ENCODE data around the gene NUTM1. TPM values are rescaled to one million over a fixed set of nuclear protein-coding genes. Genes with fewer than 3 reads are reported as not detected.
"Not testable (repeated sequence)": the region's sequence is repeated elsewhere in the genome, so short reads cannot be mapped to it uniquely, and the experiment has no call there.

Gene NUTM1
- total RNA-seq, 1 experiment from 2014 or later = 0.26 TPM

DNA sequence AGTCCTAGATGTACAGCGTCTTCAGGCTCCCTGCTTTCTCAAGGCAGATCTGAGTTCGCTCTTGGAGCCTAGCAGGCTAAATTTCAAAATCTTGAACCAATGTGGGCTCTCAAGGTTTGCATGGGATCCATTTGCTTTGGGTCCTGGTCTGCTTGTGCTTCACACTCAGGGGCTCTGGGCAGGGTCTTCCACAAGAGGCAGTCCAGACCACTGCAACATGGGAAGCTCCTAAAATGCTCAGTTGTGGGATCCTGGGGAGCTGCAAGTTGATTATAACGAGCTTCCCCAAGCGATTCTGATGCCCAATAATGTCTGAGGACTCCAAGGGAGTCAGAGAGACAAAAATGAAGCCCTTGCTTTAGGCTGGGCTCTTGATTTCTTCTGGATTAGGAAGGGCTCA lies 6.7 kb downstream of the NUTM1 start:
- no peak overlapping the region for H2AK5ac ChIP-seq (ENCODE audit: insufficient read length, low read length)
- Mint-ChIP-seq H3K4me3 (no peak overlapping the region), H3K4me1 (peaks cover 19% of the 10 kb centered on the region in 2 experiments), H3K9me3 (no peaks in the 10 kb centered on the region), H3K27me3 (ENCODE audit: low read depth) (peaks cover 2% of the 10 kb centered on the region), H3K27ac (no peak overlapping the region), H3K36me3 (ENCODE audit: insufficient read depth in 1 of 3, low read depth in 3 of 3) (peaks cover 5 to 15% (median 5%) of the 10 kb centered on the region in 3 experiments; a peak in 6 of 7 replicates)
- H3K4me1 ChIP-seq (ENCODE audit: insufficient read depth, low read length) = no peaks in the 10 kb centered on the region; the same call in 1 of the 2 replicates
- H2BK120ac ChIP-seq (ENCODE audit: low read depth, low read length, poor library complexity, severe bottlenecking) = no peak overlapping the region
- H3K23me2 ChIP-seq (ENCODE audit: insufficient read length, low read depth, low read length, poor library complexity, severe bottlenecking) = no peaks in the 10 kb centered on the region
- H4K20me1 ChIP-seq (ENCODE audit: control insufficient read depth, insufficient read depth, insufficient read length) = no peaks in the 10 kb centered on the region
- H3K79me2 ChIP-seq (ENCODE audit: insufficient read depth, low read length) = no peaks in the 10 kb centered on the region
- no peak overlapping the region for H4K5ac ChIP-seq (ENCODE audit: insufficient read length, low read depth, low read length)
- no peak overlapping the region; the same call in 1 of the 2 replicates for H2BK15ac ChIP-seq (ENCODE audit: low read depth, low read length)
- no peak overlapping the region for H2BK12ac ChIP-seq (ENCODE audit: insufficient read length, low read depth, low read length)
- no peak overlapping the region for H3K14ac ChIP-seq (ENCODE audit: insufficient read depth, low read length)
- H4K8ac ChIP-seq (replicated peaks; ENCODE audit: insufficient read length, low read depth, low read length) = no peak overlapping the region
- H2AFZ ChIP-seq (ENCODE audit: low read length) = no peak overlapping the region
- no peak for DNase-seq
- H4K91ac ChIP-seq (ENCODE audit: insufficient read length, low read depth, low read length) = no peak overlapping the region
- no peak overlapping the region for H3K23ac ChIP-seq (ENCODE audit: insufficient read length, low read depth, low read length)
- no peak overlapping the region for H3K27ac ChIP-seq (ENCODE audit: insufficient read length, low read depth, low read length)
- H3K4ac ChIP-seq (ENCODE audit: low read depth, low read length) = no peak overlapping the region
- no peaks in the 10 kb centered on the region for H3K9me3 ChIP-seq (ENCODE audit: control insufficient read depth, low read depth, low read length)
- H3K56ac ChIP-seq (ENCODE audit: insufficient read length, low read depth, low read length) = no peak overlapping the region
- no peak overlapping the region for H3T11ph ChIP-seq (ENCODE audit: low read length)
- no CpG with 5 or more reads among the region's 4 CpGs for WGBS (ENCODE audit: extremely low coverage, insufficient read length, low lambda C conversion rate)
- H3K4me2 ChIP-seq (ENCODE audit: insufficient read depth, insufficient read length, low read length) = no peak overlapping the region
- TF ChIP-seq, protein P1, sequence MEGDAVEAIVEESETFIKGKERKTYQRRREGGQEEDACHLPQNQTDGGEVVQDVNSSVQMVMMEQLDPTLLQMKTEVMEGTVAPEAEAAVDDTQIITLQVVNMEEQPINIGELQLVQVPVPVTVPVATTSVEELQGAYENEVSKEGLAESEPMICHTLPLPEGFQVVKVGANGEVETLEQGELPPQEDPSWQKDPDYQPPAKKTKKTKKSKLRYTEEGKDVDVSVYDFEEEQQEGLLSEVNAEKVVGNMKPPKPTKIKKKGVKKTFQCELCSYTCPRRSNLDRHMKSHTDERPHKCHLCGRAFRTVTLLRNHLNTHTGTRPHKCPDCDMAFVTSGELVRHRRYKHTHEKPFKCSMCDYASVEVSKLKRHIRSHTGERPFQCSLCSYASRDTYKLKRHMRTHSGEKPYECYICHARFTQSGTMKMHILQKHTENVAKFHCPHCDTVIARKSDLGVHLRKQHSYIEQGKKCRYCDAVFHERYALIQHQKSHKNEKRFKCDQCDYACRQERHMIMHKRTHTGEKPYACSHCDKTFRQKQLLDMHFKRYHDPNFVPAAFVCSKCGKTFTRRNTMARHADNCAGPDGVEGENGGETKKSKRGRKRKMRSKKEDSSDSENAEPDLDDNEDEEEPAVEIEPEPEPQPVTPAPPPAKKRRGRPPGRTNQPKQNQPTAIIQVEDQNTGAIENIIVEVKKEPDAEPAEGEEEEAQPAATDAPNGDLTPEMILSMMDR (conservative IDR thresholded peaks at IDR 0.05) = no peak
- H2BK5ac ChIP-seq (ENCODE audit: insufficient read length, low read length) = no peak overlapping the region
- H2BK20ac ChIP-seq (ENCODE audit: low read depth, low read length, poor library complexity, severe bottlenecking) = no peak overlapping the region
- no peaks in the 10 kb centered on the region for H3K27me3 ChIP-seq (ENCODE audit: insufficient read depth, low read length)
- no peaks in the 10 kb centered on the region for H3K79me1 ChIP-seq (ENCODE audit: insufficient read depth, low read depth, low read length, poor library complexity, severe bottlenecking)
- no peak overlapping the region for H3K18ac ChIP-seq (ENCODE audit: insufficient read length, low read depth, low read length)
- H3K9ac ChIP-seq (ENCODE audit: extremely low read depth, insufficient read length, low read length) = no peak overlapping the region

DNA sequence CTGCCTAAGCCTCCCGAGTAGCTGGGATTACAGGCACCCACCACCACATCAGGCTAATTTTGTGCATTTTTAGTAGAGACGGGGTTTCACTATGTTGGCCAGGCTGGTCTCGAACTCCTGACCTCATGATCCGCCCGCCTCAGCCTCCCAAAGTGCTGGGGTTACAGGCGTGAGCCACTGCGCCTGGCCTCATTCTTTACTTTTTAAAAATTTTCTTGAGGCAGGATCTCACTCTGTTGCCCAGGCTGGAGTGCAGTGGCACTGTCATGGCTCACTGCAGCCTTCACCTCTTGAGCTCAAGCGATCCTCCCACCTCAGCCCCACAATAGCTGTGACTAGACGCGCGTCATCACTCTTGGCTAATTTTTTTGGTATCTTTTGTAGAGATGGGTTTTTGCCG lies 9.9 kb downstream of the NUTM1 start:
- H2BK12ac ChIP-seq (ENCODE audit: insufficient read length, low read depth, low read length); H3K27me3 ChIP-seq (ENCODE audit: insufficient read depth, low read length); H4K5ac ChIP-seq (ENCODE audit: insufficient read length, low read depth, low read length); H4K8ac ChIP-seq (replicated peaks; ENCODE audit: insufficient read length, low read depth, low read length); H2BK120ac ChIP-seq (ENCODE audit: low read depth, low read length, poor library complexity, severe bottlenecking); H3K79me2 ChIP-seq (ENCODE audit: insufficient read depth, low read length); H3K4me1 ChIP-seq (ENCODE audit: insufficient read depth, low read length); H2BK15ac ChIP-seq (ENCODE audit: low read depth, low read length); H3K23me2 ChIP-seq (ENCODE audit: insufficient read length, low read depth, low read length, poor library complexity, severe bottlenecking); H3K9me3 Mint-ChIP-seq; H3T11ph ChIP-seq (ENCODE audit: low read length); H3K27ac ChIP-seq (ENCODE audit: insufficient read length, low read depth, low read length); H3K27ac Mint-ChIP-seq; H3K18ac ChIP-seq (ENCODE audit: insufficient read length, low read depth, low read length); H4K20me1 ChIP-seq (ENCODE audit: control insufficient read depth, insufficient read depth, insufficient read length); H3K56ac ChIP-seq (ENCODE audit: insufficient read length, low read depth, low read length); H2AK5ac ChIP-seq (ENCODE audit: insufficient read length, low read length); H2AFZ ChIP-seq (ENCODE audit: low read length); H3K4me2 ChIP-seq (ENCODE audit: insufficient read depth, insufficient read length, low read length); H3K4me3 Mint-ChIP-seq; DNase-seq; H3K9me3 ChIP-seq (ENCODE audit: control insufficient read depth, low read depth, low read length); H3K23ac ChIP-seq (ENCODE audit: insufficient read length, low read depth, low read length); H2BK5ac ChIP-seq (ENCODE audit: insufficient read length, low read length); H3K4ac ChIP-seq (ENCODE audit: low read depth, low read length); H2BK20ac ChIP-seq (ENCODE audit: low read depth, low read length, poor library complexity, severe bottlenecking); H3K14ac ChIP-seq (ENCODE audit: insufficient read depth, low read length); H4K91ac ChIP-seq (ENCODE audit: insufficient read length, low read depth, low read length); H3K9ac ChIP-seq (ENCODE audit: extremely low read depth, insufficient read length, low read length); H3K79me1 ChIP-seq (ENCODE audit: insufficient read depth, low read depth, low read length, poor library complexity, severe bottlenecking); H3K27me3 Mint-ChIP-seq (ENCODE audit: low read depth): not testable (repeated sequence)
- H3K4me1 Mint-ChIP-seq = peaks cover 12 to 13% of the 10 kb centered on the region in 2 experiments
- peaks cover 14 to 40% (median 26%) of the 10 kb centered on the region in 3 experiments; a peak in 6 of 7 replicates for H3K36me3 Mint-ChIP-seq (ENCODE audit: insufficient read depth in 1 of 3, low read depth in 3 of 3)
- WGBS (ENCODE audit: extremely low coverage, insufficient read length, low lambda C conversion rate) = no CpG with 5 or more reads among the region's 12 CpGs

All from H9 (cell line).